ENCODE data around the gene DYRK2. TPM values are rescaled to one million over a fixed set of nuclear protein-coding genes. Genes with fewer than 3 reads are reported as not detected.
"Not testable (repeated sequence)": the region's sequence is repeated elsewhere in the genome, so short reads cannot be mapped to it uniquely, and the experiment has no call there.

Gene DYRK2
- total RNA-seq, 2 experiments from 2014 or later, result 22.8 to 24.2 TPM

DNA sequence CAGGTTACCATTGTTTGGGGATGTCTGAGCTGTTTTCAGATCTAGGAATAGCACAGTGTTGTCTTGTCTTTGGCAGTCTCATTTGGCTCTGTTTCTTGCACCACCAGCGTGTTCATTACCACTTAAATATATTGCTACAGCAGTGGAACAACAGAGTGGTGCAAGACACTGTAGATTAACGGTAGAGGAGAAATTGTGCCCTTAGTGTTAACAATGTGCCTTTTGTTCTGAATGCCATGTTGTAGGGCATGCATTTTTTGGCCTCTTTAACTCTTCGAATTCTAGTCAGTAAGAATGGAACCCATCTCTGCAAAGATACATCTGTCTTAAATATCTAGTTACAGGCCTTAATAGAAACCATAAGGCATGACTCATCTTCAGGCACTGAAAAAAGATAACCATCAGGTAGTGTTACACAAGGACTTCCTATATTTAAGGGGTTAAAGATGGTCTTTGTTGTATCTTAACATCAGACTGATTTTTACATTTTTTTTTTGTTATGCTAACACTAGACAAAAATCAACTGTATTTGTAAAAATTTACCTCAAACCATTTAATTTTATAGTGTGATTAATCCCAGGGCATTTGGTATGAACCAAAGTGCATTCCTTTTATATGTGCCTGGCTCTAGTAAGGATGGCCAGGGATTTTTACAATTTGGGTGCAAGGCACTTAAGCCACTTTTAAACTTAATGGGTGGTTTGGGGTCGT lies 12.9 kb downstream of the DYRK2 start:
- no peak for DNase-seq
- peaks cover 34% of the 10 kb centered on the region for H3K36me3 Mint-ChIP-seq
- ChIA-PET POLR2A (no interaction called here), CTCF (no interaction called here)
- H3K9me3 Mint-ChIP-seq, result no peaks in the 10 kb centered on the region
- H3K27me3 Mint-ChIP-seq, result no peaks in the 10 kb centered on the region
- intact Hi-C loops (cut with micrococcal nuclease), result no loop called here
- no peak overlapping the region for H3K4me3 Mint-ChIP-seq
- no peak overlapping the region for H3K27ac Mint-ChIP-seq
- peaks cover 74% of the 10 kb centered on the region for H3K4me1 Mint-ChIP-seq (ENCODE audit: low read depth)

DNA sequence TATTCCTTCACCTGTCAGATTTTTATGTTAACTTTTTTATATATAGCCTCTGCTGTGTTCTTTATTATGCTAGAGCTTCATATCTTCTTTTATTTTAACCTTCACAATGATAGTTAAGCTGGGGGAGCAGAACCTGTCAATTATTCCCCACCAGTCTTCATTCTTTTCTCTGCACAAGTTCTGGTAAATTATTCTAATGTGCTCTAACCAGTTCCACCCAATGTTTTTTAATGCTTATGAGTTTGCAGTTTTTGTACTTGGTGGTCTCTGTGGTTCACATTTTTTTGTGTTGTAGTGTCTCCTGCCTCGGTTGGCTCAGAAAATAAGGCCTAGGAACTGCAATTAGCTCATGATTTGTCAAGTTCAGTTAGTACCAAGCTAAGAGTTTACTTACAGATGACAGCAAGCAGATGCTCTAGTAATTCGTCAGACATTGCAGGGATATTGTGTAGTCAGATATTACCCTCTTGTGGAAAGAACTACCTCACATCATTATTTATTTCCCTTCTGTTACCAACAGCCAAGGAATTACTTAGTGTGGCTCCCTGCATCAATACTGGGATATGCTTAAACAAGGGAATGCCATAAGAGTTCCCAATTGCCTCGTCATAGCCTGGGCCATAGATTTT lies 14.5 kb downstream of the DYRK2 start:
- Mint-ChIP-seq H3K27ac (no peak overlapping the region), H3K4me1 (ENCODE audit: low read depth) (peaks cover 69% of the 10 kb centered on the region), H3K36me3 (peaks cover 22% of the 10 kb centered on the region), H3K4me3 (no peak overlapping the region), H3K27me3 (no peaks in the 10 kb centered on the region), H3K9me3 (no peaks in the 10 kb centered on the region)
- POLR2A ChIA-PET, result interaction anchor here (1.2 kb wide), 1 partner anchor 12 kb away, joined by 3 read pairs; no protein-coding TSS in a partner anchor
- DNase-seq, result no peak
- intact Hi-C loops (cut with micrococcal nuclease), result loop anchor here (1.0 kb wide), 1 partner anchor 30 kb away; no protein-coding TSS in a partner anchor
- CTCF ChIA-PET, result interaction anchor here (0.7 kb wide), 1 partner anchor 9 kb away, joined by 4 read pairs; no protein-coding TSS in a partner anchor

DNA sequence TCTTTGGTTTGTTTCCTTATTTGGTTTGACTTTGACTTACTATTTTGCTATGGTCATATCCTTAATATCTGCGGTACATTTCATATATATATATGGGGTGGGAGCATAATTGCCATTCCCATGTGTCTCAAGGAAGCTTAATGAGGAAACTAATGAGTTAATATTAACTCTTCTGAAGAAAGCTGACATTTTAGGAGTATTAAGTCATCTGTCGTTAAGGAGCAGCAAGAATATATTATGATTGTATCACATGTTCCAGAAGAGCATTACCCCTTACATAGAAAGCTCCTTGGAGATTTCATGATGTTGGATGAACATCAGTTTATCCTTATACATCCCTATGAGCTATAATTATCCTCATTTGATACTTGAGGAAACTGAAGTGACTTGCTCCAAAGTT lies 15.6 kb downstream of the DYRK2 start:
- CTCF ChIA-PET, result interaction anchor here (0.6 kb wide), 1 partner anchor 257 kb away, joined by 3 read pairs; no protein-coding TSS in a partner anchor

DNA sequence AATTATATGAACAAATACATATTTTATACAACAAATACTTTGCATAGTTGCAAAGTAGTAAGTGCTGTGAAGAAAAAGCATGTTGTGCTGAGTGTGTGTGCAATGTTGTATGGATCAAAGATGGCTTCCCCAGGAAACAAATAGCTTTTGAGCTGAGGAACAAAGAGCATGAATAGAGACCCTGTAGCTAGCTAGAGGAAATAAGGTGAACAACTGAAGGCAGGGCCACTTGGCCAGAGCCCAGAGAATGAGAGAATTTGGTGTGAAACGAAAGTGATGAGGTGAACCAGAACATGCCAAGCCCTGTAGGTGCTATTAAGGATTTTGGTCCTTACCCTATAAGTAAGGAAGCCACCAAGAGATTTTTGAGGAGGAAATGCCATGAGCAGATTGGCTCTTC lies 17.1 kb downstream of the DYRK2 start:
- CTCF ChIA-PET, result no interaction called here
- H3K36me3 Mint-ChIP-seq, result peaks cover 17% of the 10 kb centered on the region
- no peaks in the 10 kb centered on the region for H3K9me3 Mint-ChIP-seq
- intact Hi-C loops (cut with micrococcal nuclease), result no loop called here
- no peak for DNase-seq
- POLR2A ChIA-PET, result no interaction called here
- peaks cover 61% of the 10 kb centered on the region for H3K4me1 Mint-ChIP-seq (ENCODE audit: low read depth)
- no peak overlapping the region for H3K4me3 Mint-ChIP-seq
- no peaks in the 10 kb centered on the region for H3K27me3 Mint-ChIP-seq
- H3K27ac Mint-ChIP-seq, result no peak overlapping the region

More for the DNA sequence above, 15.6 kb downstream of the DYRK2 start:
- intact Hi-C loops (cut with micrococcal nuclease), result no loop called here
- Mint-ChIP-seq H3K9me3 (no peaks in the 10 kb centered on the region), H3K4me1 (ENCODE audit: low read depth) (peaks cover 64% of the 10 kb centered on the region), H3K27ac (no peak overlapping the region), H3K4me3 (no peak overlapping the region), H3K36me3 (peaks cover 21% of the 10 kb centered on the region), H3K27me3 (no peaks in the 10 kb centered on the region)
- no peak for DNase-seq
- POLR2A ChIA-PET, result no interaction called here

DNA sequence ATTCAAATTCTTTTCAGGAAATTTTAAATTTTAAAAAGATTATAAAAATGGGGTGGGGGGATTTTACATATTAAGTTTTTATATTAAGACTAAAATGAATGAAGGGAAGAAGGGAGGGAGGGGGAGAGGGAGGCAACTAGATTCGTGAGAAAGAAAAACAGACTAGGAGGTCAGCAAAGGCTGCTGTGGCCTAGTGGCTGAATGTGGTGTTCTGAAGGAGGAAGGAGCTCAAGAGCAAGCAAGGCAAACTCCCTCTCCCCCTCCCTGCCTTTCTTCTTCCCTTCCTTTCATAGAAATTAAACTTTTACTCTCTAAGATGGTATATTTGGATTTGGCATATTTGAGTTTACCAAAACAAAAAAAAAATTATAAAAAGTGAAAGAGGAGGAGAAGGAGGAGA lies 18.1 kb downstream of the DYRK2 start:
- no peak for DNase-seq
- no peaks in the 10 kb centered on the region for H3K27me3 Mint-ChIP-seq
- no peak overlapping the region for H3K27ac Mint-ChIP-seq
- H3K4me3 Mint-ChIP-seq, result no peak overlapping the region
- H3K9me3 Mint-ChIP-seq, result peaks cover under 1% of the 10 kb centered on the region
- peaks cover 14% of the 10 kb centered on the region for H3K36me3 Mint-ChIP-seq
- intact Hi-C loops (cut with micrococcal nuclease), result no loop called here
- POLR2A ChIA-PET, result no interaction called here
- H3K4me1 Mint-ChIP-seq (ENCODE audit: low read depth), result peaks cover 53% of the 10 kb centered on the region
- CTCF ChIA-PET, result no interaction called here

DNA sequence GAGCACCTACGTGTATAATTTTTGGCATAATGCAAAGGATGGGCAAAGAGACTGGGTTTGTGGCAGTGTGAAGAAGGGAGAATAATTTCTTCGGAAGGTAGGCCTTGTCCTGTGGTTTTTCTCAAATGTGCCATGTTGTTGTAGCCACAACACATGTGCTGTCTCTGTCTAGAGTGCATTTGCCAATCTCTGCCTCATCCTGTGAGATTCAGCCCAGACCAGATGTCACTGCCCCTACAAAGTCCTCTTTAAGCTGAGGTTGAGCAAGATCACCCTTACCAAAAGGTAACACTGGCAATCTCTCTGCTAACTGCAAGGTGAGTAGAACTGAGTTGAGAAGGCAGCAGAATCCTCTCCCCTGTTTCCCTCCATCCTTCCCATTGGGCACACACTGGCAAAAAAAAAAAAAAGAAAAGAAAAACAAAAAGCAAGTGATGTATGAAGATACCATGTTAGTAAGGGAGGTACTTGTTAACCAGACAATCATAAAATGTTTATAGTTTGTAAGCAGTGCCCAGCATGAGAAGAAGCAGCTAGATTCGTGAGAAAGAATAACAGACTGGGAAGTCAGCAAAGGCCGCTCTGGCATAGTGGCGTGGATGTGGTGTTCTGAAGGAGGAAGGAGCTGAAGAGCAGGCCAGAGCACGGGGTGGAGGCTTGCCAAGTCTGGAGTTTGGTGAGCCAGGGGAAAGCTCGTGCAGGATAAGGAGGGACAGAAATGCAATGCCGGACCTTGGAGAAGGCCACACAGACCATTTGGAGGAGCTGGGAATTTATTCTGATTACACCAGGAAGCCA lies 18.9 kb downstream of the DYRK2 start:
- Mint-ChIP-seq H3K36me3 (peaks cover 19% of the 10 kb centered on the region), H3K4me1 (ENCODE audit: low read depth) (peaks cover 46% of the 10 kb centered on the region), H3K27me3 (no peaks in the 10 kb centered on the region), H3K27ac (no peak overlapping the region), H3K4me3 (no peak overlapping the region), H3K9me3 (peaks cover 9% of the 10 kb centered on the region)
- intact Hi-C loops (cut with micrococcal nuclease), result no loop called here
- ChIA-PET CTCF (no interaction called here), POLR2A (no interaction called here)
- no peak for DNase-seq

DNA sequence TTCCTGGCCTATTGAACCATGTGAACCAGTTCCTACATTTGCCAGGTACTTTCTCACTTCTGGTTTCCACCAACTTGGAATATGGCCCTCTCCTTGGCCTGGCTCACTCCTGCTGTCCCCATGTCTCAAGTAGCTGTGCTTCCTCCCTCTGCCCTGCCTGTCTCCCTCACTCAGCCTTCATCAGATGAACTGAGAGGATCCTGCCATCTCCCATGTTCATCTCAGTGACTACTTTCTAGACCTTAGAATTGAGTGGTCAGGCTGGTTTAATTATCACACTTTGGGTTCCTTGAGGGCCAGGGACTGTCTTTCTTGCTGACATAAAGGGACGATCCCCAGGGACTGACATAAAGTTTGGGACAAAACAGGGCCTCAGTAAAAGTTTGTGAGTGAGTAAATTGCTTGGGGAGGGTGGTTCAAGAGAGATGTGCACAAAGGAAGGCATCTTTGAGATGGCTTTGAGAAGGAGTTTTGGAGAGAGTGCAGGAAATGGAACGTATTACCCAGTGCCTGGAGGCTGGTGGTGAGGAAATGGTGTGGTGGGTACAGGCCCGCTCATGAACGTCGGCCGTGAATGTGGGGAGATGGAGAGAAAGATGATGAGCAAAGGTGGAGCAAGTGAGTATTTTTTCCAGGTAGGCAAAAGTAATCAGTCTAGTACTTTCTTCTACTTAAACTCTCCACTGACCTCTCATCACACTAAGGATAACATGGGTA lies 20.8 kb downstream of the DYRK2 start:
- H3K9me3 Mint-ChIP-seq, result peaks cover 28% of the 10 kb centered on the region
- no peak for DNase-seq
- H3K27me3 Mint-ChIP-seq, result no peaks in the 10 kb centered on the region
- H3K4me1 Mint-ChIP-seq (ENCODE audit: low read depth), result peaks cover 30% of the 10 kb centered on the region
- ChIA-PET CTCF (no interaction called here), POLR2A (no interaction called here)
- H3K36me3 Mint-ChIP-seq, result peaks cover 30% of the 10 kb centered on the region
- intact Hi-C loops (cut with micrococcal nuclease), result no loop called here
- no peak overlapping the region for H3K4me3 Mint-ChIP-seq
- H3K27ac Mint-ChIP-seq, result peak overlapping the region; percentile 34

DNA sequence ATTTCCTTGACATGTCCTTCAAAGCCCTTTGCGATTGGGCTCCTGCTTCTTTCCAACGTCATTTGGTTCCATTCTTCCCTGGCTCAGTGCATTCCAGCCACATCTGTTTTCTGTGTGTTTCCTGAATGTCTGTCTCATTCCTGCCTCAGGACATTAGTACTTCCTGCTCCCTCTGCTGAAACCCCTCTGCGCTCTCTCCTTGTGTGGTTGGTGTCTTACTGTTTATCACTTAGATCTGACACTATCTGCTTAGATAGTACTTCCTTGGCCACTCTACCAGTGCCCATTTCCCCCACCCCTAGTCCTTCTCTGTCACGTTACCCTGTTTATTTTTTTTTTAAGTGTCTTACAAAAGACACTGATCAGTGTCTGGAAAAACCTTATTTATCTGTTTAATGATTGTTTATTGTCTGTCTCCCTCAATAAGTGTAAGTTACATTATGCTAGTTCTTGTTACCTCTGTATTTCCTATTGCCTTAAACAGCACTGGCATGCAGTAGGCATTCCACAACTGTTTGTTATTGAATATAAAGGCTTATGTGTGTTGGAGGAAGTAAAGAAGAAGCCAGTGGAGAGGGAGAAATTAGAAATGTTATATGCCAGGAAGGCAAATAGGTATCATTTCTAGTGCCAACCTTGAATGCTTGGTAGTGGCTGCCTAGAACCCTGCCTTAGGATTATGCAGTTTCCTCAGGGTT lies 21.5 kb downstream of the DYRK2 start:
- intact Hi-C loops (cut with micrococcal nuclease), result no loop called here
- no peak for DNase-seq
- no peaks in the 10 kb centered on the region for H3K27me3 Mint-ChIP-seq
- peaks cover 31% of the 10 kb centered on the region for H3K36me3 Mint-ChIP-seq
- POLR2A ChIA-PET, result no interaction called here
- peaks cover 32% of the 10 kb centered on the region for H3K9me3 Mint-ChIP-seq
- H3K27ac Mint-ChIP-seq, result no peak overlapping the region
- H3K4me1 Mint-ChIP-seq (ENCODE audit: low read depth), result peaks cover 29% of the 10 kb centered on the region
- no peak overlapping the region for H3K4me3 Mint-ChIP-seq
- CTCF ChIA-PET, result no interaction called here

DNA sequence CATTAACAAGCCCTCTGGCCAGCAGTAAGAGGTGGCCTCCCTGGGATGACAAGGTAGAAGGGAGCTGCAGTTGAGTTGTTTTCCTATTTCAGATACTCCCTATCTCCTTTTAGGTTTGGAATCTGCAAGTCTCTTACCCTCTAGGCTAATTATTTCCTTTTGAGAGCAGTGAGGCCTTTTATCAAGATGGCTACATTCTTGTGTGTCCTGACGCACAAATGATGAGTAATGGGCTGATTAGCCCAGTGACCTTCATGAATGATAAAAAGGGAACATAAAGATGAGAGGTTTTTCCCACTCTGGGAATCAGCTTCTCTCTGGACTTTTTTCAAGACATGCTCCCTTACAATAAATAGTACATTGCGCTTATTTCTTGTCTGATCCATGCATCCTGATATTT lies 22.9 kb downstream of the DYRK2 start:
- peaks cover 21% of the 10 kb centered on the region for H3K4me1 Mint-ChIP-seq (ENCODE audit: low read depth)
- POLR2A ChIA-PET, result no interaction called here

DNA sequence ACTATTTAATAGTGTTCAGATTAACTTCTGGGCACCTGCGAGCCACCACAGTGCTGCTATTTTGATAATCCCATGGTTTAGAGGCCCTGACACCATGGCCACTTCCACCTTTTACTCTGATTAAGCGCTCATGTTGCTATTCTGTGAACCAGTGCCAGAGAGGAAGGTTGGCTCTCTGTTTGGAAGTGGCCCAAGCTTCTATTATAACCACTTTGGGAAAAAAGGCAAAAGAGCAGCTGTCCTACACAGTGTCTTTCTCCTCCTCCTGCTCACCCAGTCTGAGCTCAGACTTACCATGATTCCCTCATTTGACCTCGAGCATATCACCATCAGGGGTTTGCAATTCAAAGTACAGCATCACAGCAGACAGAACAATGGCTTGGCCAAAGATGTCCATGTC lies 23.3 kb downstream of the DYRK2 start:
- intact Hi-C loops (cut with micrococcal nuclease), result no loop called here
- peaks cover 31% of the 10 kb centered on the region for H3K36me3 Mint-ChIP-seq
- H3K27me3 Mint-ChIP-seq, result no peaks in the 10 kb centered on the region
- H3K4me1 Mint-ChIP-seq (ENCODE audit: low read depth), result peaks cover 20% of the 10 kb centered on the region
- CTCF ChIA-PET, result no interaction called here
- POLR2A ChIA-PET, result no interaction called here
- H3K9me3 Mint-ChIP-seq, result peaks cover 32% of the 10 kb centered on the region
- no peak overlapping the region for H3K4me3 Mint-ChIP-seq
- DNase-seq, result no peak
- H3K27ac Mint-ChIP-seq, result no peak overlapping the region

More for the DNA sequence above, 22.9 kb downstream of the DYRK2 start:
- Mint-ChIP-seq H3K9me3 (peaks cover 32% of the 10 kb centered on the region), H3K27ac (no peak overlapping the region), H3K36me3 (peaks cover 31% of the 10 kb centered on the region), H3K27me3 (no peaks in the 10 kb centered on the region), H3K4me3 (no peak overlapping the region)
- CTCF ChIA-PET, result no interaction called here
- DNase-seq, result no peak
- intact Hi-C loops (cut with micrococcal nuclease), result no loop called here

DNA sequence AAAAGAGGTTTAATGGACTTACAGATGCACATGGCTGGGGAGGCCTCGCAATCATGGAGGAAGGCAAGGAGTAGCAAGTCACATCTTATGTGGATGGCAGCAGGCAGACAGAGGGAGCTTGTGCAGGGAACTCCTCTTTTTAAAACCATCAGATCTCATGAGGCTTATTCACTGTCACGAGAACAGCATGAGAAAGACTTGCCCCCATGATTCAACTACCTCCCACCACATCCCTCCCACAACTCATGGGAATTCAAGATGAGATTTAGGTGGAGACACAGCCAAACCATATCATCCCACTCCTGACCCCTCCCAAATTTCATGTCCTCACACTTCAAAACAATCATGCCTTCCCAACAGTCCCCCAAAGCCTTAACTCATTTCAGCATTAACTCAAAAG lies 24.0 kb downstream of the DYRK2 start:
- POLR2A ChIA-PET; CTCF ChIA-PET; intact Hi-C loops (cut with micrococcal nuclease); H3K27me3 Mint-ChIP-seq; H3K4me3 Mint-ChIP-seq; DNase-seq; H3K27ac Mint-ChIP-seq: not testable (repeated sequence)
- H3K4me1 Mint-ChIP-seq (ENCODE audit: low read depth), result peaks cover 14% of the 10 kb centered on the region
- H3K36me3 Mint-ChIP-seq, result peaks cover 29% of the 10 kb centered on the region
- H3K9me3 Mint-ChIP-seq, result peaks cover 32% of the 10 kb centered on the region

Measured in activated CD4-positive, alpha-beta memory T cell treated with anti-CD3 and anti-CD28 coated beads for 36 hours (primary cell).